Sigmoid colon (tissue), 4 donors: ENCODE measurements around the gene THAP10.

Experiments
- EP300 ChIP-seq, 4 donors: sonication (generic); formaldehyde crosslinking; IDR thresholded peaks; one replicate each; pipeline ENCODE4 v1.6.1; 2017; ENCODE audit warnings: antibody characterized with exemption in 4 of 4
- POLR2A ChIP-seq, 2 donors: fragments of 450-650 bp; IDR thresholded peaks; one replicate each; pipeline ENCODE4 v1.6.1; 2016; ENCODE audit warnings: antibody characterized with exemption in 2 of 2, mild to moderate bottlenecking in 2 of 2, moderate library complexity in 2 of 2
- POLR2AphosphoS5 ChIP-seq, 4 donors: sonication (generic); formaldehyde crosslinking; IDR thresholded peaks; one replicate each; pipeline ENCODE4 v1.6.1; 2017; ENCODE audit warnings: antibody characterized with exemption in 4 of 4
- TF ChIP-seq, protein P1 (sequence below), 4 experiments: fragments of 450-650 bp in 3 of 4; fragments of 200-600 bp in 1 of 4; IDR thresholded peaks; one replicate each; pipeline ENCODE4 v1.5.1; 2016 to 2019; ENCODE audit warnings: antibody characterized with exemption in 4 of 4, mild to moderate bottlenecking in 3 of 4, moderate library complexity in 2 of 4

DNA sequence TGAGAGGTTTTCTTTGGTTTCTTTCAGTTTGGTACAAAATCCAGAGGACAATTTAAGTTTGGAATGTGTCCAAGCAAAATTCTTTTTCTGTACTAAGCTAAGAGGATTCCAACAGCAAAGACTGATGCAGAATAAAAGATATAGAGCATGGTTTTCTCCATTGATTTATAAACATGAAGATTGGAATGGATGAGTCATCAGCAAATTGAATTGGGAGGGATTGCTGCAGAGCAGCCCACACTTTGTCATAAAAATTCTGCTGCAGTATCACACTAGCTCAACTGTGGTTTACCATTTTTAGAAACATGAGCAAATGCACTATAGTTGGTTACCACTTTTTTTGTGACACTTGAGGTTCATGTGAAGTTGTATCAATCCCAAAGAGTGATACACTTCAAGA, 22.2 kb downstream of the THAP10 start:
- TF ChIP-seq EP300 (IDR thresholded peaks at IDR 0.05) = no peak
- TF ChIP-seq, protein P1, sequence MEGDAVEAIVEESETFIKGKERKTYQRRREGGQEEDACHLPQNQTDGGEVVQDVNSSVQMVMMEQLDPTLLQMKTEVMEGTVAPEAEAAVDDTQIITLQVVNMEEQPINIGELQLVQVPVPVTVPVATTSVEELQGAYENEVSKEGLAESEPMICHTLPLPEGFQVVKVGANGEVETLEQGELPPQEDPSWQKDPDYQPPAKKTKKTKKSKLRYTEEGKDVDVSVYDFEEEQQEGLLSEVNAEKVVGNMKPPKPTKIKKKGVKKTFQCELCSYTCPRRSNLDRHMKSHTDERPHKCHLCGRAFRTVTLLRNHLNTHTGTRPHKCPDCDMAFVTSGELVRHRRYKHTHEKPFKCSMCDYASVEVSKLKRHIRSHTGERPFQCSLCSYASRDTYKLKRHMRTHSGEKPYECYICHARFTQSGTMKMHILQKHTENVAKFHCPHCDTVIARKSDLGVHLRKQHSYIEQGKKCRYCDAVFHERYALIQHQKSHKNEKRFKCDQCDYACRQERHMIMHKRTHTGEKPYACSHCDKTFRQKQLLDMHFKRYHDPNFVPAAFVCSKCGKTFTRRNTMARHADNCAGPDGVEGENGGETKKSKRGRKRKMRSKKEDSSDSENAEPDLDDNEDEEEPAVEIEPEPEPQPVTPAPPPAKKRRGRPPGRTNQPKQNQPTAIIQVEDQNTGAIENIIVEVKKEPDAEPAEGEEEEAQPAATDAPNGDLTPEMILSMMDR (IDR thresholded peaks at IDR 0.05) = no peak
- no peak for TF ChIP-seq POLR2AphosphoS5 (IDR thresholded peaks at IDR 0.05)
- TF ChIP-seq POLR2A (IDR thresholded peaks at IDR 0.05) = no peak
